ENCODE data around the gene PRKCH. TPM values are rescaled to one million over a fixed set of nuclear protein-coding genes. Genes with fewer than 3 reads are reported as not detected.

PRKCH gene
- polyA plus RNA-seq, 3 donors: 3.6 to 6.2 (median 5.4) TPM

DNA sequence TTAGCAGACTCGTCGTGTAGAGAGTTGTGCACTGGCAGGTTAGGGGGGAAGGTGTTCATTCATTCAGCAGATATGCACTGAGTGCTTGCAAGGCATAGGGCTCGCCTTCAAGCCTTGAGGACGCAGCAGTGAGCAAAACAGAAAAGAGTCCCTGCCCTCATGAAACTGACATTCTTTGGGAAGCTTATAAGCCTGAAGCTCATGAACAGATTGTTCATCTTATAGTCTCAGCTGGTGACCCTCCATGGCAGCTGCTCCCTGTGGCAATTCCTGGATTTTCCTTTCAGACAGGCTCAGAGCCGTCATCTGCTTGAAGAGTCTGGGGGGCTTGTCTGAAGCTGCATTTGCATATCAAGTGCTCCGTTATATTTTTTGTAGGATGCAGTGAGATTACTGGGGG lies 148.4 kb downstream of the PRKCH start:
- peak overlapping the region in 2 of 7 donors; percentile 75 to 80 for H3K27ac Mint-ChIP-seq
- Histone ChIP-seq H3K4me3 (replicated peaks in 1 of 3; ENCODE audit: low read depth in 2 of 3, low read length in 3 of 3) (no peak overlapping the region), H3K27ac (ENCODE audit: low read depth in 1 of 2, low read length in 2 of 2) (no peak overlapping the region), H2AFZ (ENCODE audit: insufficient read depth, low read depth, low read length, poor library complexity, severe bottlenecking) (no peak overlapping the region), H4K20me1 (ENCODE audit: insufficient read depth, low read length) (no peaks in the 10 kb centered on the region), H3K4me2 (replicated peaks; ENCODE audit: extremely low read depth, low read length, poor library complexity, severe bottlenecking) (no peak overlapping the region), H3K9me3 (replicated peaks in 1 of 2; ENCODE audit: control insufficient read depth in 1 of 2, insufficient read depth in 1 of 2, low read length in 2 of 2) (no peaks in the 10 kb centered on the region), H3K27me3 (ENCODE audit: control insufficient read depth in 2 of 2, insufficient read depth in 2 of 2, low read length in 2 of 2) (no peaks in the 10 kb centered on the region), H3K4me1 (ENCODE audit: control insufficient read depth in 1 of 2, insufficient read depth in 2 of 2, low read length in 2 of 2) (peaks cover 58 to 60% of the 10 kb centered on the region in 2 donors), H3K9ac (ENCODE audit: insufficient read depth, low read length, poor library complexity, severe bottlenecking) (no peak overlapping the region), H3K36me3 (replicated peaks in 1 of 2; ENCODE audit: control insufficient read depth in 1 of 2, insufficient read depth in 2 of 2, low read length in 2 of 2) (no peaks in the 10 kb centered on the region), H3K79me2 (ENCODE audit: insufficient read depth, low read length) (no peaks in the 10 kb centered on the region)
- H3K9me3 Mint-ChIP-seq: peaks cover 0 to 2% (median 0%) of the 10 kb centered on the region in 7 donors
- H3K4me1 Mint-ChIP-seq: peaks cover 65% of the 10 kb centered on the region
- 92% methylated on average over 6 of the region's 6 CpGs for WGBS (ENCODE audit: insufficient coverage)
- intact Hi-C loops (cut with micrococcal nuclease): loop anchor here (5.0 to 10.0 kb wide), 4 partner anchors 125 to 283 kb away; no protein-coding TSS in a partner anchor
- TF ChIP-seq, protein P1, sequence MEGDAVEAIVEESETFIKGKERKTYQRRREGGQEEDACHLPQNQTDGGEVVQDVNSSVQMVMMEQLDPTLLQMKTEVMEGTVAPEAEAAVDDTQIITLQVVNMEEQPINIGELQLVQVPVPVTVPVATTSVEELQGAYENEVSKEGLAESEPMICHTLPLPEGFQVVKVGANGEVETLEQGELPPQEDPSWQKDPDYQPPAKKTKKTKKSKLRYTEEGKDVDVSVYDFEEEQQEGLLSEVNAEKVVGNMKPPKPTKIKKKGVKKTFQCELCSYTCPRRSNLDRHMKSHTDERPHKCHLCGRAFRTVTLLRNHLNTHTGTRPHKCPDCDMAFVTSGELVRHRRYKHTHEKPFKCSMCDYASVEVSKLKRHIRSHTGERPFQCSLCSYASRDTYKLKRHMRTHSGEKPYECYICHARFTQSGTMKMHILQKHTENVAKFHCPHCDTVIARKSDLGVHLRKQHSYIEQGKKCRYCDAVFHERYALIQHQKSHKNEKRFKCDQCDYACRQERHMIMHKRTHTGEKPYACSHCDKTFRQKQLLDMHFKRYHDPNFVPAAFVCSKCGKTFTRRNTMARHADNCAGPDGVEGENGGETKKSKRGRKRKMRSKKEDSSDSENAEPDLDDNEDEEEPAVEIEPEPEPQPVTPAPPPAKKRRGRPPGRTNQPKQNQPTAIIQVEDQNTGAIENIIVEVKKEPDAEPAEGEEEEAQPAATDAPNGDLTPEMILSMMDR (IDR thresholded peaks at IDR 0.05): no peak
- H3K27me3 Mint-ChIP-seq (ENCODE audit: low read depth in 3 of 3): peaks cover 0 to 5% (median 2%) of the 10 kb centered on the region in 3 donors
- peak overlapping the region in 1 of 2 donors; percentile 69 for H3K4me3 Mint-ChIP-seq
- H3K36me3 Mint-ChIP-seq: peaks cover 20 to 38% of the 10 kb centered on the region in 2 donors
- no peak for DNase-seq

DNA sequence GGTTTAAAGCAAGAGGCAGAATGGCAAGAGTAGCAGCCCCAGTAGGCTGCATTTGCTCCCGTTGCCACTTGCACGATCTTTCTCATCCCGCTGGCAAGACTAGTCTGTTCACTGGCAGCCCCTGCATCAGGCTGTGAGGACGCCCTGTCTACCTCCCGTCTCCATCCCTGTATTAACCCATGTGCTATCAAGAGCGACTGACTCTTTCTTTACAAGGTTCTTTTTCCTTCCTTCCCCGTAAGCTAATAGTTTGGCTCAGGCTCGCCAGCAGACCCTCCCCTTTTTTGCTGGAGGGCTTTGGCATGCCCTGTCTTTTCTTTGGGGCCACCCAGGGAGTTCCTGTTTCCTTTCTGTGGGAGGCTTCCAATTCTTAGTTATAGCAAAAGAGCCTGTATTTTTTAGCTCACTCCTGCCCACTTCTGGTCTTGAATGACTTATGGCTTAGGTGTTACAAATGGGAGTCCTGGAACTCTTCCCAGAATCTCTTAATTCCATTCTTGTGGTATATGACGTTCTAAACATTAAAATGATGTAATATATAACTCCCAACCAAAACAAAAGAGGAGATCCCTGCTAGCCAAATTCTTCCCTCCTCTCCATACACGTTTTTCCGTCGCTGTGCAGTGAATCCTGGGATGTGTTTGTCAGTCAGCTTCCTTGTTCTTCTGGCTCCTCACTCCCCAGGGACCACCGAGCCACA lies 149.0 kb downstream of the PRKCH start:
- WGBS (ENCODE audit: insufficient coverage): 33% methylated on average over 10 of the region's 13 CpGs
- H3K9me3 Mint-ChIP-seq: peaks cover 0 to 2% (median 0%) of the 10 kb centered on the region in 7 donors
- H3K27me3 Mint-ChIP-seq (ENCODE audit: low read depth in 3 of 3): peaks cover 0 to 5% (median 2%) of the 10 kb centered on the region in 3 donors
- Histone ChIP-seq H3K4me3 (replicated peaks in 1 of 3; ENCODE audit: low read depth in 2 of 3, low read length in 3 of 3) (peak overlapping the region in 1 of 3 experiments; percentile 11), H3K9me3 (replicated peaks in 1 of 2; ENCODE audit: control insufficient read depth in 1 of 2, insufficient read depth in 1 of 2, low read length in 2 of 2) (no peaks in the 10 kb centered on the region), H3K4me2 (replicated peaks; ENCODE audit: extremely low read depth, low read length, poor library complexity, severe bottlenecking) (peak overlapping the region; percentile 26), H3K4me1 (ENCODE audit: control insufficient read depth in 1 of 2, insufficient read depth in 2 of 2, low read length in 2 of 2) (peaks cover 62 to 67% of the 10 kb centered on the region in 2 donors), H3K27ac (ENCODE audit: low read depth in 1 of 2, low read length in 2 of 2) (peak overlapping the region in 1 of 2 donors; percentile 74), H2AFZ (ENCODE audit: insufficient read depth, low read depth, low read length, poor library complexity, severe bottlenecking) (peak overlapping the region; percentile 15), H3K27me3 (ENCODE audit: control insufficient read depth in 2 of 2, insufficient read depth in 2 of 2, low read length in 2 of 2) (no peaks in the 10 kb centered on the region), H4K20me1 (ENCODE audit: insufficient read depth, low read length) (no peaks in the 10 kb centered on the region), H3K79me2 (ENCODE audit: insufficient read depth, low read length) (no peaks in the 10 kb centered on the region), H3K9ac (ENCODE audit: insufficient read depth, low read length, poor library complexity, severe bottlenecking) (no peak overlapping the region), H3K36me3 (replicated peaks in 1 of 2; ENCODE audit: control insufficient read depth in 1 of 2, insufficient read depth in 2 of 2, low read length in 2 of 2) (no peaks in the 10 kb centered on the region)
- intact Hi-C loops (cut with micrococcal nuclease): loop anchor here (5.0 to 10.0 kb wide), 4 partner anchors 124 to 282 kb away; no protein-coding TSS in a partner anchor
- peaks cover 16 to 34% of the 10 kb centered on the region in 2 donors for H3K36me3 Mint-ChIP-seq
- TF ChIP-seq, protein P1 (IDR thresholded peaks at IDR 0.05): no peak
- H3K4me3 Mint-ChIP-seq: peak overlapping the region; percentile 69 to 79
- H3K27ac Mint-ChIP-seq: peak overlapping the region; percentile 80 to 98 (median 83)
- peaks cover 72% of the 10 kb centered on the region for H3K4me1 Mint-ChIP-seq
- peak in 1 of 3 donors; percentile 31 for DNase-seq

Data from CD14-positive monocyte (primary cell).